Measurements from ENCODE around the gene CGB7.
"Not testable (repeated sequence)": the region's sequence is repeated elsewhere in the genome, so short reads cannot be mapped to it uniquely, and the experiment has no call there.

CGB7 gene

DNA sequence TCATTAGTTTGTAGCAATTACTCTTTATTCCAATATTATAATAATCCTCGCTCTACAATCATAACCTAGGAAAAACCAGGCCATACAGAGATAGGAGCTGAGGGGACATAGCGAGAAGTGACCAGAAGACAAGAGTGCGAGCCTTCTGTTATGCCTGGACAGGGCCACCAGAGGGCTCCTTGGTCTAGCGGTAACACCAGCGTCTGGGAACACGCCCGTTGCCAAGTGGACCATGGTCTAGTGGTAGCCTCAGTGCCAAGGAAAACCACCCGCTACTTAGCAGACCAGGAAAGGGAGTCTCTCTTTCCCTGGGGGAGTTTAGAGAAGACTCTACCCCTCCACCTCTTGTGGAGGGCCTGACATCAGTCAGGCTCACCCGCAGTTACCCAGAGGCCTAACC, 17.3 kb upstream of the CGB7 start:
- CTCF ChIA-PET: interaction anchor here (0.6 to 0.7 kb wide), 2 partner anchors 43 to 292 kb away, joined by 3 read pairs; partner anchors contain the start of gene CGB2
- H3K27ac ChIP-seq; DNase-seq (ENCODE audit: low spot score); POLR2A ChIA-PET (ENCODE audit: low non-redundant PET): not testable (repeated sequence)
- peak; percentile 71 for TF ChIP-seq CTCF (conservative IDR thresholded peaks at IDR 0.05; ENCODE audit: low read depth)

GRCh38 chr19:49073514-49074378, 16.2 kb upstream of the CGB7 start:
- TF ChIP-seq CTCF (conservative IDR thresholded peaks at IDR 0.05; ENCODE audit: low read depth): 0 out of 2 replicates have a peak, but pooled peaks have one; percentile 11
- ChIA-PET POLR2A (ENCODE audit: low non-redundant PET) (interaction anchor here (0.7 kb wide), 2 partner anchors 66 to 236 kb away, joined by 3 to 4 read pairs; no protein-coding TSS in a partner anchor), CTCF (interaction anchor here (0.6 to 1.1 kb wide), 7 partner anchors 8 to 291 kb away, joined by 3 to 4 read pairs (median 3); no protein-coding TSS in a partner anchor)
- no peak overlapping the region for H3K27ac ChIP-seq
- no peak for DNase-seq (ENCODE audit: low spot score)

GRCh38 chr19:49071860-49072547, 14.5 kb upstream of the CGB7 start:
- no peak for DNase-seq (ENCODE audit: low spot score)
- no peak overlapping the region for H3K27ac ChIP-seq
- CTCF ChIA-PET: no interaction called here
- TF ChIP-seq CTCF (conservative IDR thresholded peaks at IDR 0.05; ENCODE audit: low read depth): no peak
- POLR2A ChIA-PET (ENCODE audit: low non-redundant PET): no interaction called here

DNA sequence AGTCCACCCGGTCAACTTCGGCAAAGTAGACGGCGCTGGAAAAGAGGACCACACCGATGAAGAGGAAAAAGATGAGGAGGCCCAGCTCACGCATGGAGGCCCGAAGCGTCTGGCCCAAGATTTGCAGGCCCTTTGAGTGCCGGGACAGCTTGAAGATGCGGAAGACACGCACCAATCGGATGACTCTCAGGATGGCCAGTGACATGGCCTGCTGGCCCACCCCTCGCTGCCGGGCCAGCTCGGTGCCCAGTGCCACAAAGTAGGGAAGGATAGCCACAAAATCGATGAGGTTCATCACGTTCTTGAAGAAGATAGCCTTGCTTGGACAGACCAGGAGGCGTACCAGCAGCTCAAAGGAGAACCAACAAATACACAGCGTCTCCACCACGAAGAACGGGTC, 12.9 kb upstream of the CGB7 start:
- ChIA-PET CTCF (interaction anchor here (0.6 to 0.7 kb wide), 2 partner anchors 44 to 151 kb away, joined by 3 to 4 read pairs; partner anchors contain the start of gene LIN7B), POLR2A (ENCODE audit: low non-redundant PET) (interaction anchor here (0.6 kb wide), 1 partner anchor 12 kb away, joined by 4 read pairs; no protein-coding TSS in a partner anchor)
- no peak for TF ChIP-seq CTCF (conservative IDR thresholded peaks at IDR 0.05; ENCODE audit: low read depth)

DNA sequence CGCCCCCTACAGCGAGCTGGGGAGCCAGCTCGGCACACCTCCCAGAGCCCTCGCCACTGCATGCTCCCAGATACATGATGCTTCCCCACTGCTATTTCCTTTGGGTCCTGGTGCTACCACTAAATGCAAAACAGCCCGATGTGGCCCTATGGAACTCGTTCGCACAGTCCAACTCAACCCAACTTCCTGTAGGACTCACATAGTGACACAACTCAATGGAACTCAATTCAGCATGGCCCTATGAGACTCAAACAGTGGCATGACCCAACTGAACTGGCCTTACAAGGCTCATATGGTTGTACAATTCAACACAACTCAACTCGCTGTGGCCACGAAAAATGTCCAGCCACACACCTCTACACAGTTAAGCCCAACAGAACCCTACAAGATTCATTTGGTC, 11.5 kb upstream of the CGB7 start:
- ChIA-PET POLR2A (ENCODE audit: low non-redundant PET) (no interaction called here), CTCF (interaction anchor here (0.6 to 1.0 kb wide), 3 partner anchors 53 to 749 kb away, joined by 3 read pairs; no protein-coding TSS in a partner anchor)
- no peak overlapping the region for H3K27ac ChIP-seq
- no peak for DNase-seq (ENCODE audit: low spot score)
- TF ChIP-seq CTCF (conservative IDR thresholded peaks at IDR 0.05; ENCODE audit: low read depth): no peak

More for the DNA sequence above, 12.9 kb upstream of the CGB7 start:
- no peak for DNase-seq (ENCODE audit: low spot score)
- no peak overlapping the region for H3K27ac ChIP-seq

DNA sequence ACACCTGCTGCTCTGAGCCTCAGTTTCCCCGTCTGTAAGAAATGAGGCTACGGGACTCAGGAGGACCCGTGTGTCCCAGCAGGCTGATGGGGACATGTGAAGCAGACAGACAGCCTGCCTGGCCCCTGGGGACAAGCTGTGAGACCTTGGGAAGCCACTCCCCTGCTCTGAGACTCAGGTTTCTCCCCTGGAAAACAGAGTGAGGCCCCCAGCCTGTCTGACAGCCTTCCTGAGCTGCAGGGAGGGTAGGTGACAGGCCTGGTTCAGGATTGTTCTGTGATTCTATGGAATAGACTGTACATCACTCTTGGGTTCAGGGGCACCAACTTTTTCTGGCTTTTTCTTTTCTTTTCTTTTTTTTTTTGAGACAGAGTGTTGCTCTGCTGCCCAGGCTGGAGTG, 10.0 kb upstream of the CGB7 start:
- H3K27ac ChIP-seq: no peak overlapping the region
- ChIA-PET CTCF (no interaction called here), POLR2A (ENCODE audit: low non-redundant PET) (interaction anchor here (0.6 to 0.7 kb wide), 2 partner anchors 100 to 1127 kb away, joined by 3 to 5 read pairs; no protein-coding TSS in a partner anchor)
- DNase-seq (ENCODE audit: low spot score): no peak
- TF ChIP-seq CTCF (conservative IDR thresholded peaks at IDR 0.05; ENCODE audit: low read depth): no peak

Measured in RWPE1 (cell line).